ENCODE measurements around the gene KLK13.
A peak's percentile ranks its signal among the peaks of the same experiment; 100 is the strongest.

Gene KLK13

DNA sequence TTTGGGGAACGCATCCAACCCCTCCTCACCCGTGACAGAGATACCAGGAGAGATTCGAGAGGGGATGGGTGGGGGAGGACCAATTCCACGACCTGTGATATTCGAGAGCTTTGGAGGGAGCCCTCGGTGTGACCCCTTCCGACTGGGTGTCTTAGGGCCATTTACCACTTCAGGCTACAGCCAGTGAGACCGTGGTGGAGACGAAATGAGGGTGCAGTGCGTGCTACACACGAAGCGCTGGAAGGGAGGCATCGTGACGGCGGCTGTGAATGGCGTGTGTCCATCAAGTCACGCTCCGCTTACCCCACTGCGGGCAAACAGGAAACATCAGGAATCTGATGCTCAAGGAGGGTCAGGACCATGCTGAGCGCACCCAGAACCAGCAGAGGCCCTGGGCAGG is 32.9 kb upstream of the KLK13 start:
- Mint-ChIP-seq H3K4me3 (no peak overlapping the region), H3K9me3 (no peaks in the 10 kb centered on the region), H3K36me3 (ENCODE audit: low read depth) (peaks cover 14% of the 10 kb centered on the region), H3K4me1 (ENCODE audit: low read depth) (peaks cover 15% of the 10 kb centered on the region), H3K27ac (no peak overlapping the region), H3K27me3 (ENCODE audit: low read depth) (no peaks in the 10 kb centered on the region)

DNA sequence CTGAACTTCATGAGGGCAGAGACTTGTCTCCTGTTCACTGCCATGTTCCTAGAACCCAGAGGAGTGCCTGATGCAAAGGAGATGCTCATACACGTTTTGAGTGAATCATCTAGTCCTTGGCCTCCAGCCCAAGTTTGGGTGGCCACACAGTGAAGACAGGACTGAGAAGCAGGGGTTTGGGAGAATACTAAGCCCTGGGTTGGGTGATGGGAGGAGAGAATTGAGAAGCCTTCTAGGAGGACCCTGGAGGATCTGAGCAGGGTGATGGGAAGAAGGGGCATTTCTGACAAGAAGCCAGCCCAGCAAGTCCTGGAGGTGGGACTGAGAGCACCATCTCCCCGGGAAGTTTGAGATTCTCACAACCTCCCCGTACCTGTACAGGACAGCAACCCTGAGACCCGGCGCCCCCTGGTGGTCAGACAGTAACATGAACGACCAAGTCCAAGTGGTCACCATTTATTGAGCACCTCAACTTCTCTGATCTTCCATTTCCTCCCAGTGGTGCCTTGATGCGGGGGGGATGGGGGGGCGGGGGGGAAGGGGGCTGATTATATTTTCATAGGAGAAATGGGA is 32.4 kb upstream of the KLK13 start:
- peaks cover 11% of the 10 kb centered on the region for H3K36me3 Mint-ChIP-seq (ENCODE audit: low read depth)
- H3K4me3 Mint-ChIP-seq = no peak overlapping the region
- H3K27me3 Mint-ChIP-seq (ENCODE audit: low read depth) = no peaks in the 10 kb centered on the region
- H3K4me1 Mint-ChIP-seq (ENCODE audit: low read depth) = peaks cover 10% of the 10 kb centered on the region
- H3K27ac Mint-ChIP-seq = peak overlapping the region; percentile 28
- H3K9me3 Mint-ChIP-seq = no peaks in the 10 kb centered on the region

DNA sequence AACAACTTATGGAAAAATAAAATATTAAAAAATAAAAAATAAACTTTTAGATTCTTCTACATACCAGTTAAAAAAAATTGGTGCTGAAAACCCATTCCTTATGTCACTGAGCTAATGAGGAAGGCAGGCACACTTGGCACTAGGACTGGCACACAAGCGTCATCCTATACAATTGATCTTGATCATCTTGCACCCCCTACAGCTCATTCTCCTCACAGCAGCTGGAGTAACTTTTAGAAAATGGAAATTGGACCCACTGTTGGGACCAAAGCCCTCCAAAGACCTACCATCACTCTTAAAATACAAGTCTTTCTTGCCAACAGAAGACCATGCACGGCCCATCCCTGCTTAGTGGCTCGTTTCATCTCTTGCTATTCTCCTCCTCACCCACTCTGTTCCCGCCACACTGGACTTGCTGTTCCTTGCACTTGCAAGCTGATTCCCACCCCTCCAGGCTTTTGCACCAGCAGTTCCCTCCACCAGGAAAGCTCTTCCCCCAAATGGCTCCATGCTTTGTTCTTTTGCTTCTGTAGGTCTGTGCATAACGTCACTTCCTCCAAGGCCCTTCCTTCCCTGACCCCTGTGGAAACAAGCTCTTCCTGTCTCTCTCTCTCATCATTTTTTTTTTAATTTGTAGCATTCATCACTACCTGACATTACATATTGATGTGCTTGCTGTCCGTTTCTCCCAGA is 31.7 kb upstream of the KLK13 start:
- H3K27ac Mint-ChIP-seq = peak overlapping the region; percentile 28
- no peaks in the 10 kb centered on the region for H3K9me3 Mint-ChIP-seq
- H3K4me1 Mint-ChIP-seq (ENCODE audit: low read depth) = peaks cover 10% of the 10 kb centered on the region
- H3K4me3 Mint-ChIP-seq = no peak overlapping the region
- peaks cover 11% of the 10 kb centered on the region for H3K36me3 Mint-ChIP-seq (ENCODE audit: low read depth)
- H3K27me3 Mint-ChIP-seq (ENCODE audit: low read depth) = no peaks in the 10 kb centered on the region

DNA sequence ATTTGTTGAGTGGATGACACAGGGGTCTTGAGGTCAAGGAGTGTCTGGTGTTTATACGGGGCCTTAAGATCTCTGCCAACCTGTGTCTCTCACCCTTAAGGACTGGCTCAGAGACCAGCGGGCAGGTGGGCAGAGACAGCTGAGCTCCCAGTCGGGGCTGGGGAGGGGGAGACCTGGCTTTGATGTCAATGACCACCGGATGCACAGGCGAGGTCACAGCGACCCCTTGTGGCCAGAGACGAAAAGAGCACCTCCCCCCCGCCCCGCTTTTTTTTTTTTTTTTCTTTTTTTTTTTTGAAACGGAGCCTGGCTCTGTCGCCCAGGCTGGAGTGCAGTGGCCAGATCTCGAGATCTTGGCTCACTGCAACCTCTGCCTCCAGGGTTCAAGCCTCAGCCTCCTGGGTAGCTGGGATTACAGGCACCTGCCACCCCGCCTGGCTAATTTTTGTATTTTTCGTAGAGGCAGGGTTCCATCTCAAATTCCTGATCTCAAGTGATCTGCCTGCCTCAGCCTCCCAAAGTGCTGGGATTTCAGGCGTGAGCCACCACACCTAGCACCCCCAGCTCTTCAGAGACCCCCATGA is 29.9 kb upstream of the KLK13 start:
- no peaks in the 10 kb centered on the region for H3K27me3 Mint-ChIP-seq (ENCODE audit: low read depth)
- no peak overlapping the region for H3K27ac Mint-ChIP-seq
- peaks cover 10% of the 10 kb centered on the region for H3K4me1 Mint-ChIP-seq (ENCODE audit: low read depth)
- H3K36me3 Mint-ChIP-seq (ENCODE audit: low read depth) = peaks cover 9% of the 10 kb centered on the region
- no peak overlapping the region for H3K4me3 Mint-ChIP-seq
- no peaks in the 10 kb centered on the region for H3K9me3 Mint-ChIP-seq

DNA sequence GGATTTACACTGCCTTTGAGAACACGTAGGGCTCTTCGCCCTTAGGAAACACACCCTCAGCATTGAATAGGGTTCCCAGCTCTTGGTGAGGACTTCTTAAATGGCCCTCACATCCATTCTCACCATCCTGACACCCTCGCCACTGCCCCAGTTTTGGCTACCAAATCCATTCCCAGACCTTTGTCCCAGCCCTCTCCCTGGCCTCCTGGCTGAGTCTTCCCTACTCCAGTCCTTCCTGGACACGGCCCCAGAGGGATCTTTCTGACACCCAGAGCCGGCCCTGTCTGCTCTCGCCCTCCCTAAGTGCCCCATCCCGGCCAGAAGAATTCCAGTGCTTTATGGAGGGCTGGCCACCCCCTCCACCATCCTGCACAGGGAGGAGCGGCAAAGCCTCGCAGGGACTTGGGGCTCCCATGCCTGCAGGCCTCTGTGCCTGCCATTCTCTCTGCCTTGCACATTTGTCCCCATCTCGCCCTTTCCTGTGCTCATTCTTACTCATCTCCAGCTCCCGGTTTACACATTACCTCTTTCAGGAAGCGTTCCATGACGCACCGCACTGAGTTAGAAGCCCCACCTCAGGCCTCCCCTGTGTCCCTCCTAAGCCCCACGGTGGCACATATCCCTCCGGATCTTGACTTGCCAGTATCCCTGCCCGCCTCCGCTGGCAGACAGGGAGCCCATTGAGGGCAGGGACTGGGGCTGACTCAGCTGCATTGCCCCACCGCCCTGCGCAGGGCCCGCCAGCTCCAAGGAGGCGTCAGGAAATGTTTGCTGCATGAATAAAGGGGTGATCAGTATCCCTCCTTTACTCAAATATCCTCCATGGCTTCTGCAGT is 28.8 kb upstream of the KLK13 start:
- H3K9me3 Mint-ChIP-seq = no peaks in the 10 kb centered on the region
- H3K27ac Mint-ChIP-seq = no peak overlapping the region
- peaks cover 10% of the 10 kb centered on the region for H3K4me1 Mint-ChIP-seq (ENCODE audit: low read depth)
- H3K4me3 Mint-ChIP-seq = no peak overlapping the region
- H3K27me3 Mint-ChIP-seq (ENCODE audit: low read depth) = no peaks in the 10 kb centered on the region
- H3K36me3 Mint-ChIP-seq (ENCODE audit: low read depth) = peaks cover 9% of the 10 kb centered on the region

DNA sequence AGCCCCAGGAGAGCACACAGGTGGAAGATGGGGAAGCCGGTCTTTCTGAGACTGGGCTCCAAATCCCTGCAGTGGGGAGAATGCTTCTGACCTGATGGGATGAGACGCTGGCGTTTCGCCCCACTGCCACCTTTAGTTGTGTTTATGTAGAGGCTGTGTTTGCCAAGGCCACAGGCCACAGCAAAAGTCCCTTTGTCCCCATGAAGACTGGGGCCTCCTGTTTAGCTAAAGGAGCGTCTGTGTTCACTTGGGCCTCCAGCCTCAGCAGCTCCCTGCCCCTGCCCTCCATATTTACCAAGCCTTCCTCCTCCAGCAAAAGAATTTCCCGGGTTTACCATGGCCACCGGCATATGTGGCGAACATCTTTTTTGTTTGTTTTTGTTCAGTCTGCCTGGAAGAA is 28.2 kb upstream of the KLK13 start:
- Mint-ChIP-seq H3K4me1 (ENCODE audit: low read depth) (peaks cover 10% of the 10 kb centered on the region), H3K27me3 (ENCODE audit: low read depth) (no peaks in the 10 kb centered on the region), H3K27ac (no peak overlapping the region), H3K9me3 (no peaks in the 10 kb centered on the region), H3K4me3 (no peak overlapping the region), H3K36me3 (ENCODE audit: low read depth) (peaks cover 9% of the 10 kb centered on the region)

DNA sequence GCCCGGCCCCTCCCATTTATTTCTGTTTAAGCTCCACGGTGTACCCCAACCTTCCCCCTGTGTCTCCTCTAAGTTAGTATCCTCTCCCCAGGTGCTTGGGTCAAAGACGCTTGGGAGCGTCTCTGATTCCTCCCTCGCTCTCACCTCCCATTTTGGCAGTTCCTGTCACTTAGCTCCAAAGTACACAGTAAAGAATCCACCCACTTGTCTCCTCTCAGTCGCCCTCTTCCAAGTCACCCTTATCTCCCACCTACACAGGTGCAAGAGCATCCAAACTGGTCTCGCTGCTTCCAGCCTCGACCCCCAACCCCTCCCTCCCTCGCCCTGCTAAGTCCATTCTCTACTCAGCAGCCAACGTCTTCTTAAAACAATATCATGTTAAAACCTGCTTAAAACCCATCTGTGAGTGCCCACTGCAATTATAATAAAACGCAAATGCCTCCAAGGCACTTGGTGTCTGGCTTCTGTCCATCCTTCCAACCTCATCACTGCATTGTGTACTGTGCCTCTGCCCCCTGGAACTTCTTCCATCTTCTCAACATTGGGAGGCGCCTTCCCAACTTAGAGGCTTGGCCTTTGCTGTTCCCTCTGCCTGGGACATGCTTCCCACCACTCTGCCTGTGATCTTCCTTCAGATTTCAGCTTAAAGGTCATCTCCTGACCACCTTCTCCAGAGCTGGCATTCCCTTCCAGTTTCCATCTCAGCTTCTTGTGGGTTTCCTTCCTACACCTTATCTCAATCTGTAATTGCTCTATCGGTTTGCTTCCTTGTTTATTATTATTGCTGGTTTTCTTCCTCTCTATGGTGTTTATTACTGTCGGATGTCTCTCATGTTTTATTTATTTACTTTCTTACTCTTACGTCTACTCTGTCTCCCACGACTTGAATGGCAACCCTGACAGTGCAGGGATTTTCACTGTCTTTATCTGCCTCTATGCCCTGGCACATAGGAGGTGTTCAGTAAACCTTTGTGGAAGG is 27.3 kb upstream of the KLK13 start:
- Mint-ChIP-seq H3K4me1 (ENCODE audit: low read depth) (peaks cover 8% of the 10 kb centered on the region), H3K36me3 (ENCODE audit: low read depth) (peaks cover 6% of the 10 kb centered on the region), H3K27me3 (ENCODE audit: low read depth) (no peaks in the 10 kb centered on the region), H3K27ac (no peak overlapping the region), H3K4me3 (no peak overlapping the region), H3K9me3 (no peaks in the 10 kb centered on the region)

DNA sequence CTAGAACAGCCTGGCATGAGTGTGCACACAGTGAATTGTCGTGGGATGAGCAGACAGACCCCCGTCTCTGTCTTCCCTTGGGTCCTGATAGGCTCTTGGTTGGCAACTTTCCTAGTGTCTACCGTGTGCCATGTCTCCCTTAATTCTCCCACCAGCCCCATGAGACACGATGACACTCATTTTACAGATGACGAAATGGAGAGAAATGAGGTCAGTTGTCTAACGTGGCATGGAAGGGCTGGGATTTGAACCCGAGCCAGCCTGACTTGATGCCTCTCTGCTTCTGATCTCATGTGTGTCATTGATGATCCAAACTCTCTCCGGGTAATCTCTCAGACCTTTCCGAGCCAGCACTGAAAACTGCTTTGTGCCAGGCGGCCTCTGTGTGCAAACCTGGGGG is 26.2 kb upstream of the KLK13 start:
- Mint-ChIP-seq H3K27ac (no peak overlapping the region), H3K27me3 (ENCODE audit: low read depth) (no peaks in the 10 kb centered on the region), H3K4me1 (ENCODE audit: low read depth) (peaks cover 1% of the 10 kb centered on the region), H3K36me3 (ENCODE audit: low read depth) (no peaks in the 10 kb centered on the region), H3K9me3 (no peaks in the 10 kb centered on the region), H3K4me3 (no peak overlapping the region)

DNA sequence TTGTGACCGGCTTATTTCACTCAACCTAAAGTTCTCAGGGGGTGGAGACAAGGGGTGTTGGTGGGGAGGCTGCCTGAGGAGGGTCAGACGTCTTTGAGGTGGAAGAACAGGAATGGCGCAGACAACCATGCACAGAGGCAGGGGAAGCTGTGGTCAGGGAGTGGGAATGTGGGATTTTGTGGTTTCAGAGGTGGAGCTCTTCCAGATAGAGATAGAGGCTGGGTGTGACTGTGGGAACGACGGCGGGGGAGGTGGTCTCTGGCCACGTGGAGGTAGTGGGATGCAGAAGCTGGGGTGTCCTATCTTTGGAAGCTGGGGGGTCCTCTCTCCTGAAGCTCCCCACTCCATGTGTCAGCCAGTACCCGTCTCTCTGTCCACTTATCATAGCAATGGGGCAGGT is 25.6 kb upstream of the KLK13 start:
- H3K36me3 Mint-ChIP-seq (ENCODE audit: low read depth) = no peaks in the 10 kb centered on the region
- no peak overlapping the region for H3K4me3 Mint-ChIP-seq
- no peaks in the 10 kb centered on the region for H3K9me3 Mint-ChIP-seq
- H3K27ac Mint-ChIP-seq = no peak overlapping the region
- peaks cover 1% of the 10 kb centered on the region for H3K4me1 Mint-ChIP-seq (ENCODE audit: low read depth)
- H3K27me3 Mint-ChIP-seq (ENCODE audit: low read depth) = no peaks in the 10 kb centered on the region

DNA sequence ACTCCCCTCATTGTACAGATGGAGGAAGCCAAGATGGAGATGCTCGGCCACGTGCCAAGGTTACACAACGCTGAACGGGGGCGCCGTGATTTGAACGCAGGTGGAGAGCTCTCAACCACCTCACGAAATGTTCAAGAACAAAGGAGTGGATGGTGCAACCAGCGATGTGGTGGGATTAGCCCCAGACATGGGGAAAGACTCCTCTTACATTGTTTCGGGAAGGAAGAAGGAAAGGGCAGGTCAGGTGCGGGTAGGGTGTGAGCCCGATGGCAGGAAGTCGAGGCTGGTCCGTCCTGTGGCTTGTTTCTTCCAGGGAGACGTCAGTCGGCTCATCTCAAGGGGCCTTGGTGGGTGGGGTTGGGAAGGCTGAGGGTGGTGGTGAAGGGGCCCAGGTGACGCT is 24.9 kb upstream of the KLK13 start:
- H3K36me3 Mint-ChIP-seq (ENCODE audit: low read depth) = no peaks in the 10 kb centered on the region
- H3K4me3 Mint-ChIP-seq = no peak overlapping the region
- no peaks in the 10 kb centered on the region for H3K27me3 Mint-ChIP-seq (ENCODE audit: low read depth)
- H3K27ac Mint-ChIP-seq = no peak overlapping the region
- H3K4me1 Mint-ChIP-seq (ENCODE audit: low read depth) = peaks cover 1% of the 10 kb centered on the region
- no peaks in the 10 kb centered on the region for H3K9me3 Mint-ChIP-seq

DNA sequence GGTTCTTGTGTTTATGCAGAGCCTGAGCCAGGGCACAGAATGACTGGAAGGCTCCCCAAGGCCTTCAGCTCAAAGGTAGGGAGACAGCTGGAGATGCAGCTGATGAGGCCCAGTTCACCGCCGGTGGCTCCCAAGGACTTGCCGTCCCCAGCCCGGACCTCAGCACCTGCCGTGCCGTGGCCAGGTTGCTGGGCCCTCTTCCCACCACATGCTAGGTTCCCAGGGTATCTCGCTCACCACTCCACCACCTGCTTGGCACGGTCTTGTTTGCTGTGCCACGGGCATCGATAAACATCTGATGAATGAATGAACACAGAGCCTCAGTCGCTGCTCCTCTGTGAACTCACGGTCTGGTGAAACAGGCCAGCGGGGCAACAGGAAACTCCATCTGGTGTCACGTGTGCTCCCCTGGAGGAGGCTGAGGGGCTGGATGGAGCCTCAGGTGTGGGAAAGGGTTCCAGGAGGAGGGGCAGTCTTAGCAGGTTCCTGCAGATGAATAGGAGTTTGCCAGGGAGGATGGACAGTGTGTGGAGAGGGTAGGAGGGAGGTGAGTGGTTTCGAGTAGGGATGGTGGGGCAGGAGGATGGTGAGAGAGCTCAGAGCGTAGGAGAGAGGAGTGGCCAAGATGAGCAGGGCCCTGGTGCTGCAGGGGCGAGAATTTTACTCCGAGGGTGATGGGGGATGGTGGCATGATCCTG is 21.4 kb upstream of the KLK13 start:
- Mint-ChIP-seq H3K4me1 (ENCODE audit: low read depth) (no peaks in the 10 kb centered on the region), H3K27ac (no peak overlapping the region)

DNA sequence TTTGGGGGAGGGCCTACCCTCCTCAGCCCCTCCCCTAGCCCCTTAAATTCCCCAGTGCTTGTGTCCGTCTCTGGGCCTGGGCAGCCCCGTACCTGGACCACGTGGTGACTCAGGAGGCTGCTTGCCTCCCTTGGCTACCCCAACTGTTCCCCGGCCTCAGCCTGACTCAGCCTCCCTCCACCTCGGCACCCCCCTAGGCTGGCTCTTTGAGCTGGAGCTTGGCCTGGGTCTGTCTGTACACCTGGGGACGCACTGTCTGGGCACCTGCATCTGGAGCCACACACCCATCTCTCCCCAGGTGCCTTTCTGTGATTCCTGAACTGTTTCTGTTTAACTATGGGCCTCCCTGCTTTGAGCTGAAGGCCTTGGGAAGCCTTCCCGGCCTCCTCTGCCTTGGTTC is 19.6 kb upstream of the KLK13 start:
- Mint-ChIP-seq H3K9me3 (no peaks in the 10 kb centered on the region), H3K36me3 (ENCODE audit: low read depth) (no peaks in the 10 kb centered on the region), H3K4me1 (ENCODE audit: low read depth) (no peaks in the 10 kb centered on the region), H3K27ac (no peak overlapping the region), H3K4me3 (no peak overlapping the region), H3K27me3 (ENCODE audit: low read depth) (peaks cover 5% of the 10 kb centered on the region)

More for the DNA sequence above, 21.4 kb upstream of the KLK13 start:
- H3K4me3 Mint-ChIP-seq = no peak overlapping the region
- H3K36me3 Mint-ChIP-seq (ENCODE audit: low read depth) = no peaks in the 10 kb centered on the region
- no peaks in the 10 kb centered on the region for H3K9me3 Mint-ChIP-seq
- H3K27me3 Mint-ChIP-seq (ENCODE audit: low read depth) = peaks cover 5% of the 10 kb centered on the region

DNA sequence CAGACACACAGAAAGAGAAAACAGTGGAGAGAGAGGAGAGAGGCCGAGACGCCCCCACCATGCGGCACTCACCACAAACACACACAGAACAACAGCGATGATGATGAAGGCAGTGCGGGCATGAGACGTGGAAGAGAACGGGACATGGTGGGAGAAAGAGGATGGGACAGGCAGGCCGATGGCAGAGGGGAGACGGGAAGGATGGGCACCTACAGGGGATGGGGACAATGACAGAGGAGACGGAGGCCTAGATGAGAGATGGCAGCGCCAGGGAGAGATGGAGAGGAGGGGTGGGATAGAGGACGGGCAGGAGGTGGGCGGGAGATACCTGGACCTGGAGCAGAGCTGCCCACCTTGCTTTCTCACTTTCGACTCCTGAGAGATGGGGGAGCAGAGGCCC is 18.9 kb upstream of the KLK13 start:
- Mint-ChIP-seq H3K9me3 (no peaks in the 10 kb centered on the region), H3K36me3 (ENCODE audit: low read depth) (no peaks in the 10 kb centered on the region), H3K27ac (no peak overlapping the region), H3K4me1 (ENCODE audit: low read depth) (no peaks in the 10 kb centered on the region), H3K27me3 (ENCODE audit: low read depth) (peaks cover 5% of the 10 kb centered on the region), H3K4me3 (no peak overlapping the region)
